Raji (cell line): ENCODE data around the gene GAB2.

Experiments used
- POLR2A ChIP-seq: IDR thresholded peaks from 2 replicates; pipeline ENCODE4 v1.6.1; 2011; ENCODE audit warnings: low read depth, low read length, control low read depth; ENCODE audit not compliant: insufficient read depth

The GAB2 gene

DNA sequence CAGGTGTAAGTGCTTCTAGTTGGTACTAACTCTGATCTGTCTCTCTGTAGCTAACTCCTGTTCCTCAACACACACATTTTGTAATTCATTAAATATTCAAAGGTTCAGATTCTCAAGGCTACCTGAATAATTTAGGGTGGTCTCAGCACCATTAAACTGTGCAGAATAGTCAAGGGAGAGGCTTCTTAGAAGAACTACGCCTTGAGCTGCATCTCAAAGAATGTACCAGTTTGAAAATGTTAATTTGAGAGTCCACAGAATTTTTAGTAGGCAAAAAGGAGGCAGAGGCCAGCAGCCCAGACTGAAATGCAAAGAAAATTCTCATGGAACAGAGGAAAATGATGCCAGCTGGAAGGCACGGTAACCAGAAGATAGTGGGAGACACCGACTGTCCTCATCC lies 72.2 kb downstream of the GAB2 start:
- no peak for TF ChIP-seq POLR2A

DNA sequence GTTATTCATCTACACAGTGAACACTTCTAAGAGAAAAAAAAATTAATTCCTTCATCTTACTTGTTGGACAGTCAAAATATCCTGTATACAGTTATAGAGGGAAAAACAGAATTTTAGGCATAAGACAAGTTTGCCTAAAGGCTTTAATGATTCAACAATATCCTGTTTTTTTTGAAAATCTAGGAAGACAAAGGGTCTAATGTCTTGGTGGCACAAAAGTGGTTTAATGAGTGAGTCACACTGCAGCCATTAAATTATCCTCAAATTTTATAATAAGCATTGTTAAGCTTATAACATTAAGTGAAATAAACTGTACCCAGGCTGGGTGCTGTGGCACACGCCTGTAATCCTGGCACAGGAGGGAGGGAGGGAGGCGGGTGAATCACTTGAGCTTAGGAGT lies 72.9 kb downstream of the GAB2 start:
- TF ChIP-seq POLR2A = no peak

DNA sequence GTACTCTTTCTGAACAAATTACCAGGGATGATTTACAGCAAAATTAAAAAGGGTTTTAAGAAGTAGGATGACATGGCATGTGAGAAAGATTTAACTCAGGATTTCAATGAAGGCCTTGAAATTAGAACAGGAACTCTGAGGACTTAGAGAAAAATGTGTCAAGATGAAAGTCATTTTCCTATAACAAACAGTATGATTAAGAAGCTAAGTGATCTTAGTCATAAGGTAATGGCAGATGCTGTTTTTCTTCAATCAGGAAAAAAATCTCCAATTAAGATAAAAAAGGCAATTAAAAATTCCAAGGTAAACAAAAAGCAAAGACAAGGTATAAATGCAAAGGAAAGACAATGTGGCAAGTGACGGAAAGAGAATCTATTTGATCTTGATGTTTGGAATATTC lies 73.5 kb downstream of the GAB2 start:
- TF ChIP-seq POLR2A = no peak

DNA sequence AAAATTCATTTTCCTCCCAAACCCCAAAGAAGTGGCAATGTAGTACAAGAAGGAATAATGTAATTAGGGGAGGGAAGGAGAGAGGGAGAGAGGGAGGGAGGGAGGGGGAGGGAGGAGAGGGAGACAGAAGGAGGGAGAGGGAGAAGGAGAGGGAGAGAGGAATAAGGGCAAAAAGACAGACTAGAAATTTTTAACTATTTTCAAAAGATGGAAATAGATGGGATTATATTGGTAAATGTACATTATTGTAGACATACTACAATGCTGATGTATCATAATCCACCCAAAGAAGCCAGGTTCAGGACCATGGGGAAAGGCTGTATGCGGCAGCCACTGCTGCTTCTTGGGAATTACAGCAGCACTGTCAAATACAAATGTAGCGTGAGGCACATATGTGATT lies 74.3 kb downstream of the GAB2 start:
- no peak for TF ChIP-seq POLR2A

DNA sequence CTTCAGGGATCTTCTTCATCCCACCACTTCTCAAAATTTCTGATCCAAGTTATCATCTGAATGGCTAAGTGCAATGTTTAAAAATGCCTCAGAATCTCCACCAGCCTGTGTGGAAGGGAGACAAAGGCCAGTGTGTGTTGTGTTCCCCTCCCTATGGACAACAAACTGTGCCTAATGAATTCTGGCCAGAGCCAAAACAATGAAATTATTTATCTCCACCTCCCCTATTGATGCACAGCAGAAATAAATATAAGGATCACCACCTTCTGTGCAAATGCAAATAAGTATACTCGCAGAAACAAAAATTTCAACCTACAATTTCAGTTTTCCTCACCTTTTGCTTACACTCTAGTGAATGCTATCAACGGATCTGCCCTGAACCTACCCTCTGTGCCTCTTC lies 75.8 kb downstream of the GAB2 start:
- TF ChIP-seq POLR2A = no peak

DNA sequence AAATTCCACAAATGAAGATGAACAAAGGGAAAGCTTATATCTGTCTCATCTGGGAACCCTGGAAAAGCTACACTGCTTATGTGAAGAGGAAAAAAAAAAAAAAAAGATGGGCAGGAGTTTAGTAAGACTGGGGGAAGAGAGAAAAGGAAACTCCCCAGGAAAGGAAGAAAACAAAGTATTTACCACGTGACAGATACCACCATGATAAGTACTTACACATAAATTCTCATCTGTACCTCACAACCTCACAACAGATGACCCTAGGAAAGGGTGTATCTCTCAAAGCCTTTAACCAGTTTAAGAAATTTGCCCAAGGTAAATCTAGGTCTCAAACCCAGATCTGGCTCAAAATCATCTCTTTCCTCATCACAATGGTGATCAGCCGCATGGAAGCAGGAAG lies 77.1 kb downstream of the GAB2 start:
- TF ChIP-seq POLR2A = no peak

DNA sequence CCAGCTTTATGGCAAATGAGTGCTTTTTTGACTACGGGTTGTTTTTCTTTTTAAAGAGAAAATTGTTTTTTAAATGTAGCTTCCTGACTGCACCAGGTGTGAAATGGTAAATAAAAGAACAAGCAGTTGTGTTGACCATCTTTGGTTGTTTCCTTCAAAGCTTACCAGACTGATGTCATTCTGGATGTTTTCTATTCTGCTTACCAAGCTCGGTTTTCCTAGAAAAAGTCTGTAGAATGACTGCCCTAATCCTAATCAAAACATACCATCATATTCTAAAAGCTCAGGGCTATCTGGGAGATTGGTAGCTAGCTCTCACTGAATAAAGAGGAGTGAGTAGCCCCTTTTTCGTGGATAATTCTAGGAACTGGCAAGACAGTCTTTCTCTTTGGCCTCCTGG lies 77.7 kb downstream of the GAB2 start:
- no peak for TF ChIP-seq POLR2A

DNA sequence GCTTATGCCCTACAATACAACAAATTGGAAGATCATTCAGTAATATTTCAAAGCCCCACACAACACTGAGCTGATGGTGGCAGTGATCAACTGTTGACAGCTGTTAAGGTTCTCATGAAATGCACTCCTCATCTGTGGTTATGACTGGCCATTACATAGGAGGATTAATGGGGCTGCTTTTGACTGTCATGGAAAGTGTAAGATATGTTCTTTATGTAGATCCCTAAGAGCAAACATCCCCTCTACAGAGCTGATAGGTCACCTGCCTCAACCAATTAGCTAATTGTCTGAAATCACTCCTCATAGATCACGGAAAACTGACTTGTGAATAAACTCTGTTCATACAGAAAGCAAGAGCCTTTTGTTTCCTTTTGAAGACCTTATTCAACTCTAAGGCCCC lies 78.1 kb downstream of the GAB2 start:
- no peak for TF ChIP-seq POLR2A

DNA sequence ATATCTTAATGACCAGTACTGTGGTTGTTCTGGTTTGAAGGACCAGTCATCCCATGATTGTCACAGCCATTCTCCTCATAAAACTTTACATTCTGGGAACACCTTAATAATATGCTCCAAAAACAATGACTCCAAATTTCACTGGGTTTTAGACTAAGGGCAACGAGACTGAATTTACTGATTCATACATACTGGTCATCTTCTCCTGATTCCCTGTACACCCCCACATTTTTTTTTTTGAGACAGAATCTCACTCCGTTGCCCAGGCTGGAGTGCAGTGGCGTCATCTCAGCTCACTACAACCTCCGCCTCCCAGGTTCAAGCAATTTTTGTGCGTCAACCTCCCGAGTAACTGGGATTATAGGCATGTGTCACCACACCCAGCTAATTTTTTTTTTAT lies 78.9 kb downstream of the GAB2 start:
- no peak for TF ChIP-seq POLR2A

DNA sequence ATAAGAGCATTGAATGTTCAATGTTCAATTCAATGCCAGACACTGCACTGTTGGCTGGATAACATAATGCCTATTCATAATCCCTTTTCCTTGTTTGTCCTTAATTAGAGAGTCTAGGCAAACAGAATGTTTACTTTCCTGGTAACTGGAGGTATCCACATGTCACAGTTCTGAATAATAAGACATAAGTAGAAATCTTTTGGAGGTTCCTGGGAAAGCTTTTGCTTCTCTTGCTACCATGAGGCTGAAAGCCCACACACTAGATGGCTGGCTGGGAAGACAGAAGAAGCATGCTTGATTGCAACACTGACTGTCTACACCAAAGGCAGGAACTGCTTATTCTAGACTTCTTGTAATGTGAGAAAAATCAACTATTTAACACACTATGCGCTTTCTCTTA lies 79.5 kb downstream of the GAB2 start:
- no peak for TF ChIP-seq POLR2A

DNA sequence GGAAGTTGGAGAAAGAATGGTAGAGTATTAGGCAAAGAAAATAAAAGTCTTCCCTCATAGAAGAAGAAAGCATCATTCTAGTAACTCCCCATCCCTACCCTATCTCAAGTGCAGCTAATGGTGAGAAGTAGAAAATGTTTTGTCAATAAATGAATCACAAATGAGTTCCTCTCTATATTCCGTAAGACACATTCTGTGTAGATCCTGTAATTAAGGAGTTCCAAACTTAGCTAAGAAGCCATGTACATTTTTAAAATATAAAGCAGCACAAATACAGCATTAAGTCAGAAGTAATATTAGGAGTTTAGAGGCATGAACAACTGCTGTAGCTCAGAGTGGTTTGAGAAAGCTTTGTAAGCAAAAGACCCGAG lies 80.1 kb downstream of the GAB2 start:
- TF ChIP-seq POLR2A = no peak

DNA sequence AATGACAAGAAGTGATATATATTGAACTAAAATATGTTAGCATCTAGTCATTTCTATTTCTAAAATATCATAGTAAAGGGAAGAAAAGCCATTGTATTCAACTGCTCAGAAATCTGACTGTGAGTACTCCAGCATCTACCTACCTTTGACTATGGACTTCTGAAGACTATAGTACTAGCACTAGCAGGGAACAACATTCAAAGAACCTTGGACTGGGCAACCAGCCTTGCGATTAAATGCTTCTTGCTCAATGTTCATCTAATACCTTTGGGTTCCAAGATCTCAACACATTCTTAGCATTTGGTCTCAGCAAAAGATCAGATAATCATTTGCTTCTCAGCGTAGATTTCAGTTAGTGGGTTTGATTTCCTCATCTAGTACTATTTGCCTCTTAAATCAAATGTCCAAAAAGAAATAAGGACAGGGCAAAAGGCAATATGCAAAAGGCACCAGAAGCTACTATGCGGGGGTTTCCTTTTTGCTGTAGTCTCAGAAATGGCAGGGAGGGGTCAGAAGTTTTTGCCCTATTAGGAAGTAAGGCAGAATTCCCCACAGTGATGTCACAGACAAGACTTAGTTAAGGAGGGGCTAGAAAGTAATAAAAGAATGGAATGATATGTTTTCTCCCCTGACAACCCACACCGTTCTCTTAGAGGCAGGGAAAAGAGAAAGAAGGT lies 80.6 kb downstream of the GAB2 start:
- TF ChIP-seq POLR2A = no peak

DNA sequence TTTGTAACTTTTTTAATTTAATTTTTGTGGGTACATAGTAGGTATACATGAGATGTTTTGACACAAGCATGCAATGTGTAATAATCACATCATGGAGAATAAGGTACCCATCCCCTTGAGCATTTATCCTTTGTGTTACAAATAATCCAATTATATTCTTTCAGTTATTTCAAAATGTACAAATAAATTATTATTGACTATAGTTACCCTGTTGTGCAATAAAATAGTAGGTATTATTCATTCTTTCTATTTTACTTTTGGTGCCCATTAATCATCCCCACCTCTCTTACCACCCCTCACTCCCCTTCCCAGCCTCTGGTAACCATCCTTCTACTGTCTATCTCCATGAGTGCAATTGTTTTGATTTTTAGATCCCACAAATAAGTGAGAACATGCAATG lies 83.5 kb downstream of the GAB2 start:
- TF ChIP-seq POLR2A = no peak

DNA sequence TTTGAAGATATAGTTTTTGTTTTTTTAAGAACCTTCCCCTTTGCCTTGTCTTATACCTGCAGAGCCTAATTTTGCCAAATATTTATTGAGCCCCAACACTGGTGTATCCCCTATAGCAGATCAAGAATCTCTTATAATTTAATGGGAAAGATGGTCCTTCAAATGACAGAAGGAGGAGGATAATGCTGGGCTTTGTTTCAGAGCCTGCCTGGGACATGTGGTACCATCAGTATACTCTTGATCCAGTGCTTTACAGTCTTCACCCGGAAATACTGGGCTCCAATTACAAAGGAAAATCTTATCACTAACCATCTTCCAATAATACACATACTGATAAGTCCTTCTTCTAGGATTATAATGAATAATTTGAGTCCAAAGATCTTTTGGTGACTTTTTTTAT lies 84.7 kb downstream of the GAB2 start:
- no peak for TF ChIP-seq POLR2A

DNA sequence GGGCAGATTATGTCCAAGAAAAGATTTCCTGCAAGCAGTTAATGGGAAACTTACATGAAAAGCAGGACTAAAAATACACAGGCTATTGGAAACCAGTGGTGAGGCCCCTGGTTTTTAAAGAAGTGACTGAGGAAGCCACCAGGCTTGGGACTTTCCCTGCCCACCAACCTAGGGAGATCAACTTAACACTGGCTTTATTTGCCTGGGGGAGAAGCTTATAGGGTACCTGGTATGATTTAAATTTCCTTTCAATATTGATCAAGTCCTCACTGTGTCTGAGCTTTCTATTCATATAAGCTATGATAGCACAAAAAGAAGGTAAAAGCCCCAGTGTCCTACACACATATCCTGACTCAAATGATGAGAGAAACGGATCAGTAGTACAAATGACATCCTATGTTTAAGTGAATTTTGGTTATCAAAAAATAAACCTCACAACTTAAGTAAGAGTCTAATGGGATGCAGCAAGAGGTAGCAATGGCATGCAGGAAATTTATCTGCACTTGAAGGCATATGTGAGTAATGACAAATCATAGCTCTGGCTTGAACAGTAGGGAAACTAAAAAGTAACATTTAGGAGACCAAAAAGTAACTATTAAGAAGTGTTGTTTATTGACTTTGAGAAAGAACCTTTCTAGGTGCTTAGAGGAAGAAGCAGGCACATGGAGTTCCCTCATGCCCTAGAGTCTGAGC lies 85.3 kb downstream of the GAB2 start:
- no peak for TF ChIP-seq POLR2A

DNA sequence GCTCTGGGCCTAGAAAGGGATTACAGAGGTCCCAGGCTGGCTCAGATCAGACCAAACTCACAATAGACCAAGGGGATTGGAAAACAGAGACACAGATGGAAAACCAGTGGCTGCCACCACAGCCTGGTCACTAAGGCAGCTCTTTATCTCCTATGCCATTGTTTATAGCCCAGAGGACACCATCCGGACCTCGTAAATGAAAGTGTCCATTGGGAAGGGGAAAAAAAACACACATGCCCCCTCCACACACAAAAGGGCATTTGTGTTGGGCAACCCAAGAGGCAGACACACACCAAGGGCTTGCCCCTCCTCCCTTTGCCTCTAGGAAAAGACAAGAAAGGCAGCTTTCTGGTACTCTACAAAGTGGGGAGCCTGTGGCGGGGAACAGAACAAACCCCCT lies 85.9 kb downstream of the GAB2 start:
- TF ChIP-seq POLR2A = no peak

DNA sequence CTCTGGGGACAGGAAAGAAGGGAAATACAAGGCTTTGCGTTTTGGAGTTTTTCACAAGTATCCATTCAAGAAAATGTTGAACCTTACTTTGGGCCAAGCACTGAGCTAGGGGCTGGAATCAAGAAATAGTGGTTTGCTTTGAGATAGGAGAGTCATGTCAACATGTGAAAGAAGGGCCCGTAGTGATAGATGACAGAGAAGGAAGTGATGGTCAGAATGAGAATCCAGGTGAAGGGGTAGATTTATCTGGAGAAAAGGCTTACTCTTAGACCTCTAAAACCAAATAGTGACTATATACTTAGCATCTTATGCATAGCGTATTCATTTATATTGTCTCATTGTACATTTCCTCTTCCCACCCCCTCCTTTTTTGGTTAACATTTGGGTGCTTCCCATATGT lies 87.3 kb downstream of the GAB2 start:
- no peak for TF ChIP-seq POLR2A
